ENCODE results near the gene CSAG2.

The CSAG2 gene

DNA sequence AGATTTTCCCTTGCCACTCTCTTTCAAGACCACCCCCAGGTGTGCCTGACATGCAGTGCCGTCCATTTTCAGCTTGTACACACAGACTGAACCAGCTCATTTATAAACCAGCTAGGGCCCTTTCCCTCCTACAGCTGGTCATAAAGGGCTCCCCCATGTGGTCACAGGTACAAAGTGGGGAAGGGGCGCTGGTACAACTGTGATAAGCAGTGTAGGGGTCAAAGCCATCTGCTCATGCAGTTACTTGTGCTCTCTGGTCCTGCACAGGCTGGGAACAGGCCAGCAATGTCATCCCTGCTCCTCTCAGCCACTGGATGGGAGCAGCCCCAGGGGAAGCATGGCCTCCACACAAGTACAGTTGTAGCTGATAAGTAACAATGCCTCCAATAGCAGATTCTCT, 50.8 kb downstream of the CSAG2 start:
- DNase-seq, result no peak

Data from stimulated activated CD4-positive, alpha-beta T cell treated with anti-CD3 and anti-CD28 coated beads, Interleukin-4, amount 100 ng/mL, for 4 hours (primary cell).